Measurements from ENCODE around the gene YY1.

GRCh38 chr14:100271247-100271939, 32.4 kb downstream of the YY1 start:
- TF ChIP-seq CTCF (IDR thresholded peaks at IDR 0.05) (no peak), ZNF671 (CRISPR knock-in tag; IDR thresholded peaks at IDR 0.05) (no peak), NR1H2 (CRISPR knock-in tag; IDR thresholded peaks at IDR 0.05) (no peak), NR2C2 (CRISPR knock-in tag; IDR thresholded peaks at IDR 0.05) (no peak), STAT6 (CRISPR knock-in tag; conservative IDR thresholded peaks at IDR 0.05; ENCODE audit: low read depth) (no peak), MAX (CRISPR knock-in tag; IDR thresholded peaks at IDR 0.05) (no peak), SMAD3 (CRISPR knock-in tag; IDR thresholded peaks at IDR 0.05; ENCODE audit: borderline replicate concordance) (no peak), ESRRA (CRISPR knock-in tag; IDR thresholded peaks at IDR 0.05; ENCODE audit: borderline replicate concordance) (no peak), ATF6 (CRISPR knock-in tag; IDR thresholded peaks at IDR 0.05) (no peak), ZSCAN18 (CRISPR knock-in tag; IDR thresholded peaks at IDR 0.05) (no peak)
